Gastrocnemius medialis (tissue), 4 donors: Measurements from ENCODE around the gene CTBS. TPM values are rescaled to one million over a fixed set of nuclear protein-coding genes. Genes with fewer than 3 reads are reported as not detected.

Source experiments
- ATAC-seq, 2 donors: fragments of 150-250 bp; one replicate each; pipeline ENCODE4 v1.9.1; 2016
- DNase-seq, 2 donors: peaks; one replicate each; pipeline ENCODE4 v3.0.0-alpha.2; 2019
- H3K27ac ChIP-seq, 4 donors: fragments of 200-600 bp; sonication (generic); 1 replicate in 1 of 4; 2 replicates in 3 of 4; pipeline ENCODE4 v1.5.1; 2016 to 2018; ENCODE audit warnings: mild to moderate bottlenecking in 2 of 4, moderate library complexity in 1 of 4
- H3K27me3 ChIP-seq, 3 donors: fragments of 200-600 bp; sonication (generic) in 2 of 3; 1 replicate in 1 of 3; 2 replicates in 2 of 3; pipeline versions ENCODE4 v1.5.1 to v1.6.0; 2016 to 2019; ENCODE audit warnings: mild to moderate bottlenecking in 1 of 3, moderate library complexity in 1 of 3
- H3K36me3 ChIP-seq, 2 donors: fragments of 200-600 bp; sonication (generic) in 1 of 2; one replicate each; pipeline ENCODE4 v1.5.1; 2017 to 2018
- H3K4me1 ChIP-seq, 2 donors: fragments of 200-600 bp; sonication (generic) in 1 of 2; one replicate each; pipeline ENCODE4 v1.5.1; 2016 to 2017; ENCODE audit warnings: mild to moderate bottlenecking in 2 of 2
- H3K4me3 ChIP-seq, 4 donors: fragments of 200-600 bp; sonication (generic) in 3 of 4; 1 replicate in 1 of 4; 2 replicates in 3 of 4; pipeline ENCODE4 v1.5.1; 2016 to 2019; ENCODE audit warnings: mild to moderate bottlenecking in 2 of 4
- H3K9me3 ChIP-seq, 3 donors: fragments of 200-600 bp; sonication (generic) in 2 of 3; 1 replicate in 1 of 3; 2 replicates in 2 of 3; pipeline ENCODE4 v1.5.1; 2016 to 2019
- CTCF ChIP-seq, 5 experiments: fragments of 450-650 bp in 3 of 5; fragments of 200-600 bp in 2 of 5; sonication (generic) in 2 of 5; IDR thresholded peaks in 4 of 5; conservative IDR thresholded peaks in 1 of 5; 1 replicate in 4 of 5; 2 replicates in 1 of 5; pipeline ENCODE4 v1.5.1; 2016 to 2019; ENCODE audit warnings: antibody characterized with exemption in 5 of 5, mild to moderate bottlenecking in 3 of 5, moderate library complexity in 3 of 5
- POLR2A ChIP-seq, 2 donors: fragments of 450-650 bp; IDR thresholded peaks; one replicate each; pipeline ENCODE4 v1.6.1; 2017; ENCODE audit warnings: antibody characterized with exemption in 2 of 2, mild to moderate bottlenecking in 2 of 2, moderate library complexity in 2 of 2
- in situ Hi-C, 4 donors: fragments of 200-750 bp; cut with MboI; loops; one replicate each; pipeline versions ENCODE4 v1.15.0 to v1.8.0; 2017; ENCODE audit warnings: low sequenced_read_pairs in 4 of 4
- intact Hi-C: fragments of 100-400 bp; cut with DNase I; formaldehyde crosslinking; loops from one replicate; pipeline ENCODE4 v1.15.1; 2023; ENCODE audit warnings: low total_unique reads
- total RNA-seq, 4 donors: library from RNA; depleted of rRNA; stranded (reverse); fragments of >200 nt; gene quantifications; one replicate each; pipeline versions ENCODE4 v1.1.0 to v1.2.3, GENCODE V29; 2016

Gene CTBS
- 1 to 10 TPM; 4.0 to 6.6 (median 4.7) TPM for total RNA-seq

- H3K4me1 ChIP-seq: peaks cover 14 to 22% of the 10 kb centered on the region in 2 donors
- peak; percentile 76 to 81 for DNase-seq
- H3K36me3 ChIP-seq: no peaks in the 10 kb centered on the region
- peak within 1 kb of the TSS; percentile 91 to 97 (median 96) for H3K27ac ChIP-seq
- in situ Hi-C loops: loop anchor here in 1 of 4 donors (5.0 kb wide), 1 partner anchor 67 kb away; the partner anchor contains the start of genes GNG5 and SPATA1
- TF ChIP-seq POLR2A (IDR thresholded peaks at IDR 0.05): peak; percentile 72 to 78
- TF ChIP-seq CTCF (IDR thresholded peaks at IDR 0.05 in 4 of 5, conservative IDR thresholded peaks at IDR 0.05 in 1 of 5): no peak
- peak; percentile 88 to 92 for ATAC-seq
- no peaks in the 10 kb centered on the region for H3K27me3 ChIP-seq
- intact Hi-C loops: loop anchor here (1.0 to 5.0 kb wide), 5 partner anchors 31 to 117 kb away; partner anchors contain the start of genes GNG5, RPF1, SPATA1 and SSX2IP
- H3K9me3 ChIP-seq: no peaks in the 10 kb centered on the region
- H3K4me3 ChIP-seq: peak within 1 kb of the TSS; percentile 70 to 89 (median 88)
Observed at GRCh38 chr1:84573967-84574842, at the start of gene CTBS. TSS of gene CTBS (minus strand) at chr1:84574440. CDS start at chr1:84574415, 25 bp downstream.

- Histone ChIP-seq H3K4me1 (peaks cover 0 to 4% of the 10 kb centered on the region in 2 donors), H3K27me3 (no peaks in the 10 kb centered on the region), H3K27ac (no peak overlapping the region), H3K9me3 (no peaks in the 10 kb centered on the region), H3K4me3 (no peak overlapping the region), H3K36me3 (no peaks in the 10 kb centered on the region)
- ATAC-seq (no peak), DNase-seq (no peak)
- TF ChIP-seq CTCF (IDR thresholded peaks at IDR 0.05 in 4 of 5, conservative IDR thresholded peaks at IDR 0.05 in 1 of 5) (no peak), POLR2A (IDR thresholded peaks at IDR 0.05) (no peak)
- in situ Hi-C loops: loop anchor here in 3 of 4 donors (25.0 kb wide), 2 partner anchors 484 to 684 kb away; partner anchors contain the start of gene PRKACB (in 3 of the 3)
- intact Hi-C loops: loop anchor here (10.0 kb wide), 1 partner anchor 133 kb away; no protein-coding TSS in a partner anchor
Observed at GRCh38 chr1:84621553-84621952, 47.3 kb upstream of the CTBS start.

- in situ Hi-C loops: loop anchor here in 3 of 4 donors (25.0 kb wide), 2 partner anchors 484 to 684 kb away; partner anchors contain the start of gene PRKACB (in 3 of the 3)
- peak; percentile 60 to 96 (median 82) for TF ChIP-seq CTCF (IDR thresholded peaks at IDR 0.05 in 4 of 5, conservative IDR thresholded peaks at IDR 0.05 in 1 of 5)
- no peak for TF ChIP-seq POLR2A (IDR thresholded peaks at IDR 0.05)
- ATAC-seq: peak; percentile 89 to 93
- peak overlapping the region; percentile 59 to 79 (median 66) for H3K4me3 ChIP-seq
- no peaks in the 10 kb centered on the region for H3K9me3 ChIP-seq
- H3K4me1 ChIP-seq: peaks cover 0 to 4% of the 10 kb centered on the region in 2 donors
- DNase-seq: peak; percentile 18 to 42
- H3K36me3 ChIP-seq: no peaks in the 10 kb centered on the region
- intact Hi-C loops: loop anchor here (1.0 to 10.0 kb wide), 2 partner anchors 134 to 179 kb away; no protein-coding TSS in a partner anchor
- peak overlapping the region; percentile 16 to 43 (median 30) for H3K27ac ChIP-seq
- no peaks in the 10 kb centered on the region for H3K27me3 ChIP-seq
Observed at GRCh38 chr1:84620720-84621313, 46.6 kb upstream of the CTBS start.

- Histone ChIP-seq H3K9me3 (no peaks in the 10 kb centered on the region), H3K36me3 (no peaks in the 10 kb centered on the region), H3K27ac (peak overlapping the region in 3 of 4 donors; percentile 35 to 67 (median 59)), H3K4me1 (peaks cover 0 to 4% of the 10 kb centered on the region in 2 donors), H3K27me3 (no peaks in the 10 kb centered on the region), H3K4me3 (no peak overlapping the region)
- ATAC-seq (peak in 1 of 2 donors; percentile 50), DNase-seq (no peak)
- in situ Hi-C loops: loop anchor here in 3 of 4 donors (25.0 kb wide), 2 partner anchors 482 to 682 kb away; partner anchors contain the start of gene PRKACB (in 3 of the 3)
- TF ChIP-seq POLR2A (IDR thresholded peaks at IDR 0.05) (no peak), CTCF (IDR thresholded peaks at IDR 0.05 in 4 of 5, conservative IDR thresholded peaks at IDR 0.05 in 1 of 5) (no peak)
- intact Hi-C loops: loop anchor here (1.0 to 10.0 kb wide), 3 partner anchors 47 to 177 kb away; partner anchors contain the start of gene CTBS
Observed at GRCh38 chr1:84619383-84620102, 45.3 kb upstream of the CTBS start.
